ENCODE results near the gene AGPAT3. TPM values are rescaled to one million over a fixed set of nuclear protein-coding genes. Genes with fewer than 3 reads are reported as not detected.
"Not testable (repeated sequence)": the region's sequence is repeated elsewhere in the genome, so short reads cannot be mapped to it uniquely, and the experiment has no call there.

Gene AGPAT3
- total RNA-seq = 100 to 1,000 TPM; 101 to 102 TPM

- Mint-ChIP-seq H3K27me3 (peaks cover 1% of the 10 kb centered on the region), H3K36me3 (ENCODE audit: low read depth) (peaks cover 27% of the 10 kb centered on the region), H3K27ac (peak within 1 kb of the TSS; percentile 92), H3K4me3 (peak within 1 kb of the TSS; percentile 83), H3K4me1 (peaks cover 34% of the 10 kb centered on the region), H3K9me3 (no peaks in the 10 kb centered on the region)
- DNase-seq = peak; percentile 44
- CTCF ChIA-PET = interaction anchor here (1.5 kb wide), 1 partner anchor 9 kb away, joined by 4 read pairs; no protein-coding TSS in a partner anchor
- POLR2A ChIA-PET = interaction anchor here (1.7 to 2.1 kb wide), 3 partner anchors 10 to 54 kb away, joined by 5 to 8 read pairs (median 5); no protein-coding TSS in a partner anchor
Measured at GRCh38 chr21:43864962-43865539, at the start of gene AGPAT3. AGPAT3 (plus strand) TSS chr21:43865223; CDS start chr21:43959682, 94,459 bp downstream.

- DNase-seq = no peak
- ChIA-PET POLR2A (interaction anchor here (0.6 kb wide), 1 partner anchor 105 kb away, joined by 3 read pairs; no protein-coding TSS in a partner anchor), CTCF (interaction anchor here (0.5 kb wide), 1 partner anchor 263 kb away, joined by 3 read pairs; no protein-coding TSS in a partner anchor)
- no peak overlapping the region for H3K4me3 Mint-ChIP-seq
- no peak overlapping the region for H3K27ac Mint-ChIP-seq
- H3K36me3 Mint-ChIP-seq (ENCODE audit: low read depth) = peaks cover 5% of the 10 kb centered on the region
- peaks cover 2% of the 10 kb centered on the region for H3K27me3 Mint-ChIP-seq
- peaks cover 13% of the 10 kb centered on the region for H3K4me1 Mint-ChIP-seq
- H3K9me3 Mint-ChIP-seq = peaks cover 5% of the 10 kb centered on the region
Measured at GRCh38 chr21:43815991-43816390, 49.0 kb upstream of the AGPAT3 start.

- peaks cover 5% of the 10 kb centered on the region for H3K36me3 Mint-ChIP-seq (ENCODE audit: low read depth)
- ChIA-PET POLR2A (interaction anchor here (0.6 kb wide), 1 partner anchor 105 kb away, joined by 3 read pairs; no protein-coding TSS in a partner anchor), CTCF (interaction anchor here (0.5 kb wide), 1 partner anchor 262 kb away, joined by 3 read pairs; no protein-coding TSS in a partner anchor)
- no peak overlapping the region for H3K27ac Mint-ChIP-seq
- no peak overlapping the region for H3K4me3 Mint-ChIP-seq
- peaks cover 2% of the 10 kb centered on the region for H3K27me3 Mint-ChIP-seq
- peaks cover 12% of the 10 kb centered on the region for H3K4me1 Mint-ChIP-seq
- DNase-seq = no peak
- H3K9me3 Mint-ChIP-seq = peaks cover 5% of the 10 kb centered on the region
Measured at GRCh38 chr21:43816611-43817071, 48.4 kb upstream of the AGPAT3 start.

- no peak overlapping the region for H3K27ac Mint-ChIP-seq
- ChIA-PET CTCF (interaction anchor here (0.6 to 0.7 kb wide), 2 partner anchors 143 to 160 kb away, joined by 3 read pairs; no protein-coding TSS in a partner anchor), POLR2A (interaction anchor here (0.6 kb wide), 1 partner anchor 26 kb away, joined by 3 read pairs; no protein-coding TSS in a partner anchor)
- H3K36me3 Mint-ChIP-seq (ENCODE audit: low read depth) = peaks cover 5% of the 10 kb centered on the region
- peaks cover 11% of the 10 kb centered on the region for H3K4me1 Mint-ChIP-seq
- peaks cover 2% of the 10 kb centered on the region for H3K27me3 Mint-ChIP-seq
- no peak overlapping the region for H3K4me3 Mint-ChIP-seq
- DNase-seq = no peak
- H3K9me3 Mint-ChIP-seq = peaks cover 5% of the 10 kb centered on the region
Measured at GRCh38 chr21:43817157-43818086, 47.6 kb upstream of the AGPAT3 start.

GRCh38 chr21:43818685-43819084 is 46.3 kb upstream of the AGPAT3 start:
- Mint-ChIP-seq H3K9me3 (peaks cover 5% of the 10 kb centered on the region), H3K27ac (no peak overlapping the region), H3K27me3 (peaks cover 2% of the 10 kb centered on the region), H3K4me1 (peaks cover 8% of the 10 kb centered on the region), H3K4me3 (no peak overlapping the region), H3K36me3 (ENCODE audit: low read depth) (peaks cover 5% of the 10 kb centered on the region)
- POLR2A ChIA-PET = interaction anchor here (0.9 kb wide), 1 partner anchor 158 kb away, joined by 3 read pairs; no protein-coding TSS in a partner anchor
- CTCF ChIA-PET = no interaction called here
- no peak for DNase-seq

GRCh38 chr21:43819511-43820405 is 45.3 kb upstream of the AGPAT3 start:
- peaks cover 5% of the 10 kb centered on the region for H3K9me3 Mint-ChIP-seq
- ChIA-PET CTCF (no interaction called here), POLR2A (interaction anchor here (0.7 kb wide), 1 partner anchor 73 kb away, joined by 3 read pairs; no protein-coding TSS in a partner anchor)
- peaks cover 2% of the 10 kb centered on the region for H3K27me3 Mint-ChIP-seq
- DNase-seq = no peak
- H3K4me1 Mint-ChIP-seq = peaks cover 6% of the 10 kb centered on the region
- peaks cover 5% of the 10 kb centered on the region for H3K36me3 Mint-ChIP-seq (ENCODE audit: low read depth)
- H3K27ac Mint-ChIP-seq = no peak overlapping the region
- H3K4me3 Mint-ChIP-seq = no peak overlapping the region

- Mint-ChIP-seq H3K4me1 (peaks cover 4% of the 10 kb centered on the region), H3K4me3 (no peak overlapping the region), H3K27me3 (peaks cover 2% of the 10 kb centered on the region), H3K36me3 (ENCODE audit: low read depth) (peaks cover 5% of the 10 kb centered on the region), H3K27ac (no peak overlapping the region), H3K9me3 (peaks cover 5% of the 10 kb centered on the region)
- no peak for DNase-seq
- POLR2A ChIA-PET = interaction anchor here (0.7 kb wide), 1 partner anchor 73 kb away, joined by 3 read pairs; no protein-coding TSS in a partner anchor
- CTCF ChIA-PET = no interaction called here
Measured at GRCh38 chr21:43820466-43820865, 44.6 kb upstream of the AGPAT3 start.

- H3K27me3 Mint-ChIP-seq; CTCF ChIA-PET; POLR2A ChIA-PET; DNase-seq; H3K4me1 Mint-ChIP-seq; H3K36me3 Mint-ChIP-seq (ENCODE audit: low read depth); H3K27ac Mint-ChIP-seq; H3K4me3 Mint-ChIP-seq; H3K9me3 Mint-ChIP-seq: not testable (repeated sequence)
Measured at GRCh38 chr21:43822166-43822565, 42.9 kb upstream of the AGPAT3 start.

GRCh38 chr21:43822741-43823140 is 42.3 kb upstream of the AGPAT3 start:
- CTCF ChIA-PET; H3K27me3 Mint-ChIP-seq; H3K27ac Mint-ChIP-seq; H3K36me3 Mint-ChIP-seq (ENCODE audit: low read depth); POLR2A ChIA-PET; H3K9me3 Mint-ChIP-seq; H3K4me1 Mint-ChIP-seq; DNase-seq; H3K4me3 Mint-ChIP-seq: not testable (repeated sequence)

- ChIA-PET CTCF (interaction anchor here (1.6 to 1.8 kb wide), 2 partner anchors 14 to 151 kb away, joined by 5 to 8 read pairs; no protein-coding TSS in a partner anchor), POLR2A (interaction anchor here (1.2 kb wide), 1 partner anchor 93 kb away, joined by 3 read pairs; no protein-coding TSS in a partner anchor)
- Mint-ChIP-seq H3K4me3 (no peak overlapping the region), H3K9me3 (no peaks in the 10 kb centered on the region), H3K27ac (no peak overlapping the region), H3K4me1 (no peaks in the 10 kb centered on the region), H3K36me3 (ENCODE audit: low read depth) (no peaks in the 10 kb centered on the region), H3K27me3 (peaks cover 16% of the 10 kb centered on the region)
- no peak for DNase-seq
Measured at GRCh38 chr21:43824333-43825241, 40.4 kb upstream of the AGPAT3 start.

- peaks cover 19% of the 10 kb centered on the region for H3K27me3 Mint-ChIP-seq
- no peaks in the 10 kb centered on the region for H3K4me1 Mint-ChIP-seq
- no peak overlapping the region for H3K4me3 Mint-ChIP-seq
- no peaks in the 10 kb centered on the region for H3K9me3 Mint-ChIP-seq
- ChIA-PET CTCF (interaction anchor here (1.0 to 1.6 kb wide), 2 partner anchors 9 to 15 kb away, joined by 3 to 8 read pairs; no protein-coding TSS in a partner anchor), POLR2A (no interaction called here)
- H3K36me3 Mint-ChIP-seq (ENCODE audit: low read depth) = no peaks in the 10 kb centered on the region
- H3K27ac Mint-ChIP-seq = no peak overlapping the region
- DNase-seq = no peak
Measured at GRCh38 chr21:43825242-43825935, 39.6 kb upstream of the AGPAT3 start.
